ENCODE data around the gene NPR2. TPM values are rescaled to one million over a fixed set of nuclear protein-coding genes. Genes with fewer than 3 reads are reported as not detected.

Gene NPR2
- total and polyA plus RNA-seq, 2 of the 13 experiments (the other 11 are each of a cell fraction or from before 2014, with no cell fraction given) = 7.4 to 9.4 TPM

- TF ChIP-seq, protein P1, sequence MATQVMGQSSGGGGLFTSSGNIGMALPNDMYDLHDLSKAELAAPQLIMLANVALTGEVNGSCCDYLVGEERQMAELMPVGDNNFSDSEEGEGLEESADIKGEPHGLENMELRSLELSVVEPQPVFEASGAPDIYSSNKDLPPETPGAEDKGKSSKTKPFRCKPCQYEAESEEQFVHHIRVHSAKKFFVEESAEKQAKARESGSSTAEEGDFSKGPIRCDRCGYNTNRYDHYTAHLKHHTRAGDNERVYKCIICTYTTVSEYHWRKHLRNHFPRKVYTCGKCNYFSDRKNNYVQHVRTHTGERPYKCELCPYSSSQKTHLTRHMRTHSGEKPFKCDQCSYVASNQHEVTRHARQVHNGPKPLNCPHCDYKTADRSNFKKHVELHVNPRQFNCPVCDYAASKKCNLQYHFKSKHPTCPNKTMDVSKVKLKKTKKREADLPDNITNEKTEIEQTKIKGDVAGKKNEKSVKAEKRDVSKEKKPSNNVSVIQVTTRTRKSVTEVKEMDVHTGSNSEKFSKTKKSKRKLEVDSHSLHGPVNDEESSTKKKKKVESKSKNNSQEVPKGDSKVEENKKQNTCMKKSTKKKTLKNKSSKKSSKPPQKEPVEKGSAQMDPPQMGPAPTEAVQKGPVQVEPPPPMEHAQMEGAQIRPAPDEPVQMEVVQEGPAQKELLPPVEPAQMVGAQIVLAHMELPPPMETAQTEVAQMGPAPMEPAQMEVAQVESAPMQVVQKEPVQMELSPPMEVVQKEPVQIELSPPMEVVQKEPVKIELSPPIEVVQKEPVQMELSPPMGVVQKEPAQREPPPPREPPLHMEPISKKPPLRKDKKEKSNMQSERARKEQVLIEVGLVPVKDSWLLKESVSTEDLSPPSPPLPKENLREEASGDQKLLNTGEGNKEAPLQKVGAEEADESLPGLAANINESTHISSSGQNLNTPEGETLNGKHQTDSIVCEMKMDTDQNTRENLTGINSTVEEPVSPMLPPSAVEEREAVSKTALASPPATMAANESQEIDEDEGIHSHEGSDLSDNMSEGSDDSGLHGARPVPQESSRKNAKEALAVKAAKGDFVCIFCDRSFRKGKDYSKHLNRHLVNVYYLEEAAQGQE (IDR thresholded peaks at IDR 0.05; ENCODE audit: borderline replicate concordance in 1 of 2, low read depth in 1 of 2, low read length in 2 of 2) = no peak
- TF ChIP-seq BRCA1 (CRISPR knock-in tag; IDR thresholded peaks at IDR 0.05) (0 out of 2 replicates have a peak, but pooled peaks have one; percentile 54), PRPF4 (IDR thresholded peaks at IDR 0.05; ENCODE audit: low read depth, low read length, poor library complexity, severe bottlenecking) (no peak), GZF1 (CRISPR knock-in tag; IDR thresholded peaks at IDR 0.05) (no peak), SMARCC2 (IDR thresholded peaks at IDR 0.05) (no peak), ZNF891 (CRISPR knock-in tag; IDR thresholded peaks at IDR 0.05) (no peak; the same call in 1 of the 2 replicates), TEAD3 (CRISPR knock-in tag; optimal IDR thresholded peaks at IDR 0.05; ENCODE audit: borderline replicate concordance) (peak; percentile 17), ESRRA (CRISPR knock-in tag; IDR thresholded peaks at IDR 0.05; ENCODE audit: low read depth) (no peak), ZKSCAN1 (IDR thresholded peaks at IDR 0.05; ENCODE audit: low read length) (no peak), TFDP2 (CRISPR knock-in tag; IDR thresholded peaks at IDR 0.05) (peak; percentile 50; the same call in 1 of the 2 replicates), ZNF207 (IDR thresholded peaks at IDR 0.05; ENCODE audit: borderline replicate concordance) (no peak), YEATS4 (CRISPR knock-in tag; IDR thresholded peaks at IDR 0.05; ENCODE audit: borderline replicate concordance) (peak; percentile 82; the same call in 1 of the 2 replicates), SIX1 (CRISPR knock-in tag; IDR thresholded peaks at IDR 0.05; ENCODE audit: borderline replicate concordance) (no peak), FOXO1 (CRISPR knock-in tag; IDR thresholded peaks at IDR 0.05) (no peak; the same call in 1 of the 2 replicates), ZBTB42 (CRISPR knock-in tag; IDR thresholded peaks at IDR 0.05) (no peak)
- TF ChIP-seq, protein P2, sequence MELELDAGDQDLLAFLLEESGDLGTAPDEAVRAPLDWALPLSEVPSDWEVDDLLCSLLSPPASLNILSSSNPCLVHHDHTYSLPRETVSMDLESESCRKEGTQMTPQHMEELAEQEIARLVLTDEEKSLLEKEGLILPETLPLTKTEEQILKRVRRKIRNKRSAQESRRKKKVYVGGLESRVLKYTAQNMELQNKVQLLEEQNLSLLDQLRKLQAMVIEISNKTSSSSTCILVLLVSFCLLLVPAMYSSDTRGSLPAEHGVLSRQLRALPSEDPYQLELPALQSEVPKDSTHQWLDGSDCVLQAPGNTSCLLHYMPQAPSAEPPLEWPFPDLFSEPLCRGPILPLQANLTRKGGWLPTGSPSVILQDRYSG (CRISPR knock-in tag; IDR thresholded peaks at IDR 0.05) = no peak; the same call in 1 of the 2 replicates
- TF ChIP-seq, protein P3, sequence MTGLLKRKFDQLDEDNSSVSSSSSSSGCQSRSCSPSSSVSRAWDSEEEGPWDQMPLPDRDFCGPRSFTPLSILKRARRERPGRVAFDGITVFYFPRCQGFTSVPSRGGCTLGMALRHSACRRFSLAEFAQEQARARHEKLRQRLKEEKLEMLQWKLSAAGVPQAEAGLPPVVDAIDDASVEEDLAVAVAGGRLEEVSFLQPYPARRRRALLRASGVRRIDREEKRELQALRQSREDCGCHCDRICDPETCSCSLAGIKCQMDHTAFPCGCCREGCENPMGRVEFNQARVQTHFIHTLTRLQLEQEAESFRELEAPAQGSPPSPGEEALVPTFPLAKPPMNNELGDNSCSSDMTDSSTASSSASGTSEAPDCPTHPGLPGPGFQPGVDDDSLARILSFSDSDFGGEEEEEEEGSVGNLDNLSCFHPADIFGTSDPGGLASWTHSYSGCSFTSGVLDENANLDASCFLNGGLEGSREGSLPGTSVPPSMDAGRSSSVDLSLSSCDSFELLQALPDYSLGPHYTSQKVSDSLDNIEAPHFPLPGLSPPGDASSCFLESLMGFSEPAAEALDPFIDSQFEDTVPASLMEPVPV (CRISPR knock-in tag; IDR thresholded peaks at IDR 0.05) = 0 out of 2 replicates have a peak, but pooled peaks have one; percentile 46
- TF ChIP-seq, protein P4, sequence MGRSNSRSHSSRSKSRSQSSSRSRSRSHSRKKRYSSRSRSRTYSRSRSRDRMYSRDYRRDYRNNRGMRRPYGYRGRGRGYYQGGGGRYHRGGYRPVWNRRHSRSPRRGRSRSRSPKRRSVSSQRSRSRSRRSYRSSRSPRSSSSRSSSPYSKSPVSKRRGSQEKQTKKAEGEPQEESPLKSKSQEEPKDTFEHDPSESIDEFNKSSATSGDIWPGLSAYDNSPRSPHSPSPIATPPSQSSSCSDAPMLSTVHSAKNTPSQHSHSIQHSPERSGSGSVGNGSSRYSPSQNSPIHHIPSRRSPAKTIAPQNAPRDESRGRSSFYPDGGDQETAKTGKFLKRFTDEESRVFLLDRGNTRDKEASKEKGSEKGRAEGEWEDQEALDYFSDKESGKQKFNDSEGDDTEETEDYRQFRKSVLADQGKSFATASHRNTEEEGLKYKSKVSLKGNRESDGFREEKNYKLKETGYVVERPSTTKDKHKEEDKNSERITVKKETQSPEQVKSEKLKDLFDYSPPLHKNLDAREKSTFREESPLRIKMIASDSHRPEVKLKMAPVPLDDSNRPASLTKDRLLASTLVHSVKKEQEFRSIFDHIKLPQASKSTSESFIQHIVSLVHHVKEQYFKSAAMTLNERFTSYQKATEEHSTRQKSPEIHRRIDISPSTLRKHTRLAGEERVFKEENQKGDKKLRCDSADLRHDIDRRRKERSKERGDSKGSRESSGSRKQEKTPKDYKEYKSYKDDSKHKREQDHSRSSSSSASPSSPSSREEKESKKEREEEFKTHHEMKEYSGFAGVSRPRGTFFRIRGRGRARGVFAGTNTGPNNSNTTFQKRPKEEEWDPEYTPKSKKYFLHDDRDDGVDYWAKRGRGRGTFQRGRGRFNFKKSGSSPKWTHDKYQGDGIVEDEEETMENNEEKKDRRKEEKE (IDR thresholded peaks at IDR 0.05) = no peak
Measured at GRCh38 chr9:35814841-35815543, 23.6 kb downstream of the NPR2 start, which contains the start of gene HINT2 (continued).
